Measurements from ENCODE around the gene CSF1.

GRCh38 chr1:109946511-109946910 lies 35.9 kb downstream of the CSF1 start:
- TF ChIP-seq EZH2 (IDR thresholded peaks at IDR 0.05; ENCODE audit: borderline replicate concordance, low read depth, low read length, severe bottlenecking) (no peak), CTCF (IDR thresholded peaks at IDR 0.05; ENCODE audit: borderline replicate concordance, extremely low read depth, low read length, poor library complexity, severe bottlenecking) (no peak)
